EL (cell line): ENCODE results near the gene KRTAP12-4.
A peak's percentile ranks its signal among the peaks of the same experiment; 100 is the strongest.
"Not testable (repeated sequence)": the region's sequence is repeated elsewhere in the genome, so short reads cannot be mapped to it uniquely, and the experiment has no call there.

ENCODE experiments used
- DNase-seq: peaks from one replicate; pipeline ENCODE4 v3.0.0-alpha.2; 2016

The KRTAP12-4 gene

DNA sequence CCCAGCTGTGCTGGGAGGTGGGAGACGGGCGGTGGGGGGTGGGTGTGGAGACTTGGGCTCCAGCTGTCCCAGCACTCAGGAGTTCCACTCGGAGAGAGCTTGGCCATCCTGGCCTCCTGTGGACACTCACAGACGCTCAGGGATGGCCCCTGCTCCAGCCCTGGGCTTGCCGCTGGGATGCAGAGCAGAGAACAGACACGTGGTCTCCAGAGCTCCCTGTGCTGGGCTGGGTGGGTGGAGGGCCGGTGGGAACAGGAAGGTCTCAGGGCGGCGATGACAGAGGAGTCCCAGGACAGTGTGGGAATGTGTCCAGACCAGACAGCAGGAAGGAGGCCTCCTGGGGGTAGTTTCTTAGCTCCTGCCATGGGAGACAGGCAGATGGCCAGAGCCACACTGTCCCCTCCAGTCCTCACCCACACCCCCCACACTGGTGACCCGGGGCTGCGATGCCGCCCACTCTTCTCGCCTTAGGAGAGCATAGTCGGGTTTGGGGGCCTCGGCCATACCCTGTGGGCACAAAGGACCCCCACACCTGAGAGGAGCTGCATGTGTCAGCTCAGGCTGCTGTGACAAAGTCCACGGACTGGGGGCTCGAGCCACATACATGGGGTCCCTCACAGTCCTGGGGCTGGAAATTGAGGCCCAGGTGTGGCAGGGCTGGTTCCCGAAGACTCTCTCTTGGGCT lies 25.6 kb downstream of the KRTAP12-4 start:
- DNase-seq = no peak

DNA sequence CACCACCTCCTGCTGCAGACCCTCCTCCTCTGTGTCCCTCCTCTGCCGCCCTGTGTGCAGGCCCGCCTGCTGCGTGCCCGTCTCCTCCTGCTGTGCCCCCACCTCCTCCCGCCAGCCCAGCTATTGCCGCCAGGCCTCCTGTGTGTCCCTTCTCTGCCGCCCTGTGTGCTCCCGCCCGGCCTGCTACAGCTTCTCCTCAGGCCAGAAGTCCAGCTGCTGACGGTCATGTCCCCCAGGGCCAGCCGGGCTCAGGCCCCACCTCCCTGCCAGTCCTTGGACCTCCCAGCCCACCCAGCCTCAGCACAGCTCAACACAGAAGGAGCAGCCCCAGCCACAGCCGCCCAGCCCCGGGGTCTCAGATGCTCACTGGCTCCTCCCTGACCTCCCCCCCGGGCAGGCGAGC lies 26.6 kb downstream of the KRTAP12-4 start:
- not testable (repeated sequence) for DNase-seq

DNA sequence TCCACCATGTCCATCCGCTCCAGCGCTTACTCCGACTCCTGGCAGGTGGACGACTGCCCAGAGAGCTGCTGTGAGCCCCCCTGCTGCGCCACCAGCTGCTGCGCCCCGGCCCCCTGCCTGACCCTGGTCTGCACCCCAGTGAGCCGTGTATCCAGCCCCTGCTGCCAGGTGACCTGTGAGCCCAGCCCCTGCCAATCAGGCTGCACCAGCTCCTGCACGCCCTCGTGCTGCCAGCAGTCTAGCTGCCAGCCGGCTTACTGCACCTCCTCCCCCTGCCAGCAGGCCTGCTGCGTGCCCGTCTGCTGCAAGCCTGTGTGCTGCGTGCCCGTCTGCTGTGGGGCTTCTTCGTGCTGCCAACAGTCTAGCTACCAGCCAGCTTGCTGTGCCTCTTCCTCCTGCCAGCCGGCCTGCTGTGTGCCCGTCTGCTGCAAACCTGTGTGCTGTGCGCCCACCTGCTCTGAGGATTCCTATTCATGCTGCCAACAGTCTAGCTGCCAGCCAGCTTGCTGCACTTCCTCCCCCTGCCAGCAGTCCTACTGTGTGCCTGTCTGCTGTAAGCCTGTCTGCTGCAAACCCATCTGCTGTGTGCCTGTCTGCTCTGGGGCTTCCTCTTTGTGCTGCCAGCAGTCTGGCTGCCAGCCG lies 27.2 kb downstream of the KRTAP12-4 start:
- DNase-seq = not testable (repeated sequence)

DNA sequence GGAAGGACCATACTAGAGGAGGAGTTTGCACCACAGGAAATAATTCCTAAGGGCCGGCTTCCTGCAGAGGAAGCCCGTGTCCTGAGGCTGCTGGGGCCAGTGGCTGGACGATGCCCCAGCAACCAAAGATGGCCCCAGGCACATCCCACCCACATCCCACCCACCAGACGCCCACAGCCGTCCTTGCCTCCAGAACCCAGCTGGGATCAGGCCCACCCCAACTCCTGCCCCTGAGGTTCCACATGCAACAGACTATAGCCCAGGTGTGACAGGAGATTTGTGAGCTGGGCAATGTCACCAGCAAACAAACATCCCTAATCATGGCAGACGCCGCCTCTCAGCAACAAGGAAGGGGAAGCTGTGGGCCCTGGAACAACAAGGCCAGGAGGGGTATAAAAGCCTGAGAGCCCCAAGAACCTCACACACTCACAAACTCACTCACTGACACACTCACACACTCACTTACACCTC lies 27.8 kb downstream of the KRTAP12-4 start, which contains the start of gene KRTAP10-9:
KRTAP10-9 (plus strand) TSS at position 421 of the 471 bp plus-strand sequence. CDS start 79 bp downstream, outside the sequence.
- DNase-seq = no peak

GRCh38 chr21:44626262-44626661 lies 28.2 kb downstream of the KRTAP12-4 start:
- DNase-seq = no peak

DNA sequence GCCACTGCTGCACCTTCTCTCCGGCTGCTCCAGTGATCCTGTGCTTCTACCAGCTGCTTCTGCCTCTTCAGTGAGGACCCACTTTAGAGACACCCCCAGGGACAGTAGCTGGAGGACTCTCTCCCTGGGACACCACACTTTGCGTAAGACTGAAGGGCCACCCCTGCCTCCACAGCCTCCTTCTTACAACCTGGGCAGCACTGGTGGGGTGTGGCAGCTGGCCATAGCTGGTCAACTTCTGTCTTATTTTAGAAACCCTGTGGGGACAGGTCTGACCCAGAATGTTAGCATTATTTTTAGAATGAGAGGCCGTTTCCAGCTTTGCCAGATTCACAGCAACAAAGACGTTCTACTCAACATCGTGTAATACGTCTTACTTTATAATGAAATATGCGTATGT lies 28.7 kb downstream of the KRTAP12-4 start:
- DNase-seq = no peak

GRCh38 chr21:44623575-44623974 lies 30.9 kb downstream of the KRTAP12-4 start:
- DNase-seq = no peak

DNA sequence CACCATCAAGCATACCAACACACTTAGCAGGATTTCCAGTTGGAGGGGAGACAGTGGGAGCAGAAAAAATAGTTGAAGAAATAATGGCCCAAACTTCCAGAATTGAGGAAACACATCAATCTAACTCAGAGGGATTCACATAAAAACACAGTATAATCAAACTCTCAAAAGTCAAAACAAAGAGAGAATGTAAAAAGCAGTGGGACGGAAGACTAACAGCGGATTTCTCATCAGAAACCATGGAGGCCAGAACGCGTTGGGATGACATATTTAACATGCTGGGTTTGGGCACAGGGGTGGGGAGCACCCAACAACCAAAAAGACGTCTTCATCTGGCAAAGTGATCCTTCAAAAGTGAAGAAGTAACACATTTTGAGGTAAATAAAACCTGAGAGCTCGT lies 34.6 kb downstream of the KRTAP12-4 start:
- no peak for DNase-seq

DNA sequence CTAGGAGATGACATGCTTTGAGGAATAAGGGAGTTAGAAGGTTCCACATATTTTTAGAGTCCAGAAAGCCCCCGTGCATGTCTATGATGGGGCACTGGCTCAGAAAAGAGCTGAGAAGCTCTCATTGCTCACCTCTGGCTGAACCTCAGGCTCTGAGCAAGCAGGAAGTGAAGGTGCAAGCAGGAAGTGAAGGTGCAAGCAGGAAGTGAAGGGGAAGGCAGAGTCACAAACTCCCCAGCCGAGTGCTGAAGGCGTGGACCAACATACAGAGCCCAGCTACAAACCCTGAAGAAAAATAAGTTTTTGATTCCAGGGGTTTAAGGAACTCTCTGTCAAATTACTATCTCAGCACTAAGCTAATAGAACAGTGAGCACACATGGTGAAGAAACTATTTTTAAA lies 35.5 kb downstream of the KRTAP12-4 start:
- no peak for DNase-seq

GRCh38 chr21:44618504-44618903 lies 36.0 kb downstream of the KRTAP12-4 start:
- DNase-seq = peak; percentile 7

DNA sequence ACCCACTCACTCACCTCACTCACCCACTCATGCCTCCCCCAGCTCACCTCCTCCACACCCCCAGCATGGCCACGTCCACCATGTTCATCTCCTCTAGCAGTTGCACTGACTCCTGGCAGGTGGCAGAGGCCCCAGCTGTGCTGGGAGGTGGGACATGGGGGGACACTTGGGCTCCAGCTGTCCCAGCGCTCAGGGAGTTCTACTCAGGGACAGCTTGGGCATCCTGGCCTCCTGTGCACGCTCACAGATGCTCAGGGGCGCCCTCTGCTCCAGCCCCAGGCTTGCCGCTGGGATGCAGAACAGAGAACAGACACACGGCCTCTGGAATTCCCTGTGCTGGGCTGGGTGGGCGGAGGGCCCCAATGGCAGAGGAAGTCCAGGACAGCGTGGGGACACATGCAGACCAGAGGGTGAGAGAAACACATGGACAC lies 37.4 kb downstream of the KRTAP12-4 start:
- no peak for DNase-seq

GRCh38 chr21:44616591-44616926 lies 37.9 kb downstream of the KRTAP12-4 start:
- DNase-seq = no peak

GRCh38 chr21:44615911-44616590 lies 38.4 kb downstream of the KRTAP12-4 start:
- no peak for DNase-seq

- no peak for DNase-seq
Observed at GRCh38 chr21:44615466-44615865, 39.0 kb downstream of the KRTAP12-4 start.

DNA sequence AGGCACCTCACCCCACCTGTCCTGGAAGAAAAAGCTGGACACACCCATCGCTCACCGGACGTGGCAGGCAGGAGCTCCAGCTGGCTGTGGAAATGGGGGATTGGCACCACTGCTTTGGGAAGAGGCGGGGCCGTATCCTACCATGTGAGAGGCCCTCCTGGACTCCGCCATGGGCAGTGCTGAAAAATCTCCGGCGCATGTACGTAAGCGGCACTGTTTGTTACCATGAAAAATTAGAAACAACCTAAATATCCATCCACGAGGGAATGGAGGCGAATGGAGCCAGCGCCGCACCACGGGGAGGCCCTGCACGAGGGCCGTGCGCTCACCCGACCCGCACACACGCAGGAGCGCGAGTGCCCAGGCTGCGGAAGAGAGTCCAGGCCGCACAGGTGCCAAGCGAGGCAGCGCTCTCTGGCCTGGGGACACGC lies 39.5 kb downstream of the KRTAP12-4 start:
- DNase-seq = no peak

DNA sequence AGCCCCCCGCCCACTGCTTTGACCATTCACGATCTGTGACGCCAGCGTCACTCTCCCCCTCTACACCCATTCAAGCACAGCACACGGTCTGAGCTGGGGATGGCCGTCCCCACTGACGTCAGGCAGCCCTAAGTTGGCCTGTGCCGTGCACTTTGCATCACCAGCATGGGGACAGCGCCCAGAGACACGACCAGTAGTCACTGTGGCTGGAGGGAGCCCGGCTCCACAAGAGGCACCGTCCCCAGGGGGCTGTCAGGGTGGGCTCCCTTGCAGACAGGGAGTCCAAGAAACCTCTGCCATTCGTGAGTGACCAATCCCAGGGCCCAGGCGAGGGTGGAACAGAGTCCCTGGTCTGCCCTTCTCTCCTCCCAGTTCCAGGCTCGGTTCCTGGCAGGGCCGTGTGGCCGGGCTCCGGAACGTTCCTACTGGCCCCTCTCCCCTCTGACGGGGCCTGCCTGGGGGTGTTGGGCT lies 40.3 kb downstream of the KRTAP12-4 start:
- DNase-seq = no peak

DNA sequence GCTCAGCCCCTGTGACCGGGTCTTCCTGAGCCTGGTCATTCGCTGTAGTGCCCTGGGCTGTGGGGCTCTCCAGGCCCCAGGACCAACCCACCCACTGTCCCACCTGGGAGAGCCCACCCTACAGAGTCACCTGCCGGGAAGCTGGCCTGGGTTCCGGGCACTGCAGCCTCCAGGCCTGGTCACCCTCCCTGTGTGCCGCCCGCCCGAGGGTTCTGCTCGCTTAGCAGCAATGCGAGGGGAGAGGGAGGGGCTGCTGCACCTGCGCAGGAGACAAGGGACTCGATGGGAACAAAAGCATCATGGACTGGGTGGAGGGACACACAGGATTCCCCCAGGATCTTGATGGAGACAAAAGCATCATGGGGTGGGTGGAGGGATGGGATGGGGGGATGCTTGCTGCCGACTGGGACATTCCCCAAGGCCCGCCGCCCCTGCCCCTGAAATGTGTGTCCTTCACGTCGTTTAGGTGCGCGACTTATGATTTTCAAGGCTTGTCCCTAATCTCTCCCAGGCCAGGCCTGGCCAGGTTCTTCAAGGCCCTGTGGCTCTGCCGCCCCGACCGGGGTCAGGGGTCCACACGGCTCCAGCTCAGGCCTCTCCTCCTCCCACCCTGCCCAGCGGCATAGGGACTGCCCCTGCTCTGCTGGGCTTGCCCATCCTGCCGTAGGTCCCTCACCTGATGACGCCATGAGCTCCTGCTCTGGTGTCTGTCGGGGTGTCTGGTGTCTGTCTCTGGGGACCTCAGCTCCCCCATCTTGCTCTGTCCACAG lies 40.9 kb downstream of the KRTAP12-4 start:
- no peak for DNase-seq

GRCh38 chr21:44612669-44613229 lies 41.7 kb downstream of the KRTAP12-4 start:
- no peak for DNase-seq

DNA sequence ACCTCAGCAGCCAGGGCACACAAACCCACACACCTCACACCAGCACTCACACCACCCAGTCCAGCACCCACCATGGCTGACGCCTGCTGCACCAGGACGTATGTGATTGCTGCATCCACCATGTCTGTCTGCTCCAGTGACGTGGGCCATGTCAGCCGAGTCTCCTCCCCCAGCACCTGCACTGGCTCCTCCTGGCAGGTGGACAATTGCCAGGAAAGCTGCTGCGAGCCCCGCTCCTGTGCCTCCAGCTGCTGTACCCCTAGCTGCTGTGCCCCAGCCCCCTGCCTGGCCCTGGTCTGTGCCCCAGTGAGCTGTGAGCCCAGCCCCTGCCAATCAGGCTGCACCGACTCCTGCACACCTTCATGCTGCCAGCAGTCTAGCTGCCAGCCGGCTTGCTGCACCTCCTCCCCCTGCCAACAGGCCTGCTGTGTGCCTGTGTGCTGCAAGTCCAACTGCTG lies 42.4 kb downstream of the KRTAP12-4 start, which contains the start of gene KRTAP10-8:
KRTAP10-8 (plus strand) TSS at position 51 of the 458 bp plus-strand sequence; CDS start at position 73, 22 bp downstream.
- DNase-seq = no peak

GRCh38 chr21:44611551-44611950 lies 42.9 kb downstream of the KRTAP12-4 start:
- no peak for DNase-seq

DNA sequence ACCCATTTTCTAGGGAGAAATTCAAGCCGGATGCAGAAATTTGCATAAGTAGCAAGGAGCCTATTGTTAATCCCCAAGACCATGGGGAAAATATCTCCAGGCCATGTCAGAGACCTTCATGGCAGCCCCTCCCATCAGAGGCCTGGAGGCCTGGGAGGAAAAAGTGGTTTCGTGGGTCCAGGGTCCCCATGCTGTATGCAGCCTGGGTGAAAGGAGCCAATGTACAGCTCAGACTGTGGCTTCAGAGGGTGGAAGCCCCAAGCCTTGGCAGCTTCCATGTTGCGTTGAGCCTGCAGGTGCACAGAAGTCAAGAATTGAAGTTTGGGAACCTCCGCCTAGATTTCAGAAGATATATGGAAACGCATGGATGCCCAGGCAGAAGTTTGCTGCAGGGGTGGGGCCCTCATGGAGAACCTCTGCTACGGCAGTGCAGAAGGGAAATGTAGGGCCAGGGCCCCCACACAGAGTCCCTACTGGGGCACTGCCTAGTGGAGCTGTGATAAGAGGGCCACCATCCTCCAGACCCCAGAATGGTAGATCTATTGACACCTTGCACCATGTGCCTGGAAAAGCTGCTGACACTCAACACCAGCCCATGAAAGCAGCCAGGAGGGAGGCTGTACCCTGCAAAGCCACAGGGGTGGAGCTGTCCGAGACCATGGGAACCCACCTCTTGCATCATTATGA lies 44.2 kb downstream of the KRTAP12-4 start:
- DNase-seq = not testable (repeated sequence)

DNA sequence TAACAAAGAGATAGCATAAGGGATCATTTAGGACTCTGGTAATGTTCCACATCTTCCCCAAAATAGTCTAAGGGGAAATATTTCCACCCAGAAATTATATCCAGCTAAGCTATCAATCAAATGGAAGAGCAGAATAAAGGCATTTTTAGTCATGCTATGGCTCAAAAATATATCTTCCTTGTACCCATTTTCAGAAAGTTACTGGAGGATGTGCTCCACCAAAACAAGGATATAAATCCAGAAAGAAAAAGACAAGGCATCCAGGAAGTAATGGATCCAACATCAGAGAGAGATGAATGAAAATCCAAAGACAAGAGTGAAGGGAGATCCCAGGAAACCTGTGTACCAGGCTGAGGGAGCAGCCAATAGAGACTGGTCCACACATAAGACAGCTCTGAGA lies 45.3 kb downstream of the KRTAP12-4 start:
- DNase-seq = no peak
